Smooth muscle cell (in vitro differentiated cells): ENCODE results near the gene SEBOX. TPM values are rescaled to one million over a fixed set of nuclear protein-coding genes. Genes with fewer than 3 reads are reported as not detected.

Experiments
- DNase-seq: peaks from one replicate; lab custom pipeline; 2025; ENCODE audit not compliant: unreplicated experiment; lab: John Stamatoyannopoulos, UW
- H2AFZ ChIP-seq: fragments of 200-600 bp; sonication (generic); 2 replicates; pipeline ENCODE4 v1.6.0; 2016; ENCODE audit warnings: antibody characterized with exemption, low read depth, mild to moderate bottlenecking
- H3F3A ChIP-seq: fragments of 200-600 bp; sonication (generic); 2 replicates; pipeline ENCODE4 v1.6.0; 2017; ENCODE audit warnings: antibody characterized with exemption, low read depth
- H3K27ac ChIP-seq: fragments of 200-600 bp; sonication (generic); 2 replicates; pipeline ENCODE4 v1.5.1; 2016; ENCODE audit warnings: low read depth, mild to moderate bottlenecking
- H3K27me3 ChIP-seq: fragments of 200-600 bp; sonication (generic); 2 replicates; pipeline ENCODE4 v1.6.1; 2016; ENCODE audit warnings: low read depth, mild to moderate bottlenecking
- H3K36me3 ChIP-seq: fragments of 200-600 bp; sonication (generic); 2 replicates; pipeline ENCODE4 v1.5.1; 2016; ENCODE audit warnings: low read depth
- H3K4me1 ChIP-seq: fragments of 200-600 bp; sonication (generic); 2 replicates; pipeline ENCODE4 v1.5.1; 2016; ENCODE audit warnings: low read depth
- H3K4me2 ChIP-seq: fragments of 200-600 bp; sonication (generic); 2 replicates; pipeline ENCODE4 v1.6.0; 2016; ENCODE audit warnings: mild to moderate bottlenecking
- H3K4me3 ChIP-seq: fragments of 200-600 bp; sonication (generic); 2 replicates; pipeline ENCODE4 v1.5.1; 2016; ENCODE audit warnings: mild to moderate bottlenecking
- H3K79me2 ChIP-seq: fragments of 200-600 bp; sonication (generic); 2 replicates; pipeline ENCODE4 v1.6.0; 2016; ENCODE audit warnings: low read depth, mild to moderate bottlenecking
- H3K9ac ChIP-seq: fragments of 200-600 bp; sonication (generic); 2 replicates; pipeline ENCODE4 v1.6.0; 2016; ENCODE audit warnings: low read depth
- H3K9me3 ChIP-seq: fragments of 200-600 bp; sonication (generic); replicated peaks from 2 replicates; pipeline ENCODE4 v1.5.1; 2016; ENCODE audit warnings: low read depth
- H4K20me1 ChIP-seq: fragments of 200-600 bp; sonication (generic); 2 replicates; pipeline ENCODE4 v1.6.0; 2016; ENCODE audit warnings: low read depth
- WGBS: methylation state at CpG from one replicate; pipeline ENCODE4 v1.1.7; 2016; ENCODE audit warnings: low lambda C conversion rate; 5-methylcytosine and 5-hydroxymethylcytosine counted together
- polyA plus RNA-seq: library from polyadenylated mRNA; unstranded; fragments of >200 nt; fragmentation: Nextera tagmentation; extraction: Ambion mirVana; gene quantifications from 2 replicates; pipeline ENCODE4 v1.2.1, GENCODE V29; 2016
- total RNA-seq: library from RNA; depleted of rRNA; stranded (reverse); fragments of >200 nt; gene quantifications from 2 replicates; pipeline ENCODE4 v1.2.3, GENCODE V29; 2014
- TF ChIP-seq, protein P1 (sequence below): fragments of 200-600 bp; sonication (generic); IDR thresholded peaks from 2 replicates; pipeline ENCODE4 v1.5.1; 2017; ENCODE audit warnings: borderline replicate concordance, mild to moderate bottlenecking, antibody characterized with exemption; ENCODE audit not compliant: insufficient read depth, poor library complexity, severe bottlenecking

The SEBOX gene
- total and polyA plus RNA-seq, 2 experiments from 2014 or later, result not detected

DNA sequence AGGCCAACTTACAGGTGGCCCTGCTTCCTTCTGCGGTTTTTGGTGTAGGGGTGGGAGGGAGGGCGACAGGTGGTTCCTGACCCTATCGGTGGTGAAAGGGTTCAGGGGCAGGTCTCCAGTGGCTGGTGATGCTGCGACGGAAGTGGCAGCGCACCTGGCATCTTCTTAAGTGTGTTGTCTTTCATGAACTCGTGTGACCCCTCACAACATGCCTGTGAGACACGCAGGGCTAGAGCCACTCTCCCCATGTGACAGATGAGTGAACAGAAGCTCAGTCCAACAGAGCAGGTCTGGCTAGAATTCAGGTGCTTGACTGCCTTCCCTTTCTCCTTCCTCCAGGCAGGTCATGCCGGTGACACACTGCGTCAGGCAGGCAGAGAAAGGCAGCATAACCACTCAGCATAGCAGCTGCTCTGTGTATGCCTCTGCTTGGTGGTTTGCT is 21.5 kb downstream of the SEBOX start:
- no peaks in the 10 kb centered on the region for H3K27me3 ChIP-seq
- no peak overlapping the region for H3K9ac ChIP-seq
- H4K20me1 ChIP-seq, result peaks cover 71% of the 10 kb centered on the region
- H3K27ac ChIP-seq, result no peak overlapping the region
- no peak overlapping the region for H2AFZ ChIP-seq
- no peak overlapping the region for H3K4me2 ChIP-seq
- no peak overlapping the region for H3K4me3 ChIP-seq
- H3K36me3 ChIP-seq, result no peaks in the 10 kb centered on the region
- no peaks in the 10 kb centered on the region for H3K9me3 ChIP-seq
- peaks cover 13% of the 10 kb centered on the region for H3K79me2 ChIP-seq
- WGBS, result 92% methylated on average over 10 of the region's 10 CpGs
- DNase-seq, result no peak
- peaks cover 19% of the 10 kb centered on the region for H3F3A ChIP-seq
- TF ChIP-seq, protein P1, sequence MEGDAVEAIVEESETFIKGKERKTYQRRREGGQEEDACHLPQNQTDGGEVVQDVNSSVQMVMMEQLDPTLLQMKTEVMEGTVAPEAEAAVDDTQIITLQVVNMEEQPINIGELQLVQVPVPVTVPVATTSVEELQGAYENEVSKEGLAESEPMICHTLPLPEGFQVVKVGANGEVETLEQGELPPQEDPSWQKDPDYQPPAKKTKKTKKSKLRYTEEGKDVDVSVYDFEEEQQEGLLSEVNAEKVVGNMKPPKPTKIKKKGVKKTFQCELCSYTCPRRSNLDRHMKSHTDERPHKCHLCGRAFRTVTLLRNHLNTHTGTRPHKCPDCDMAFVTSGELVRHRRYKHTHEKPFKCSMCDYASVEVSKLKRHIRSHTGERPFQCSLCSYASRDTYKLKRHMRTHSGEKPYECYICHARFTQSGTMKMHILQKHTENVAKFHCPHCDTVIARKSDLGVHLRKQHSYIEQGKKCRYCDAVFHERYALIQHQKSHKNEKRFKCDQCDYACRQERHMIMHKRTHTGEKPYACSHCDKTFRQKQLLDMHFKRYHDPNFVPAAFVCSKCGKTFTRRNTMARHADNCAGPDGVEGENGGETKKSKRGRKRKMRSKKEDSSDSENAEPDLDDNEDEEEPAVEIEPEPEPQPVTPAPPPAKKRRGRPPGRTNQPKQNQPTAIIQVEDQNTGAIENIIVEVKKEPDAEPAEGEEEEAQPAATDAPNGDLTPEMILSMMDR, result no peak
- H3K4me1 ChIP-seq, result no peaks in the 10 kb centered on the region

- peaks cover 80% of the 10 kb centered on the region for H4K20me1 ChIP-seq
- DNase-seq, result no peak
- H3K27ac ChIP-seq, result no peak overlapping the region
- H3K27me3 ChIP-seq, result no peaks in the 10 kb centered on the region
- H3F3A ChIP-seq, result peaks cover 29% of the 10 kb centered on the region
- H3K4me3 ChIP-seq, result no peak overlapping the region
- WGBS, result 96% methylated on average over 14 of the region's 14 CpGs
- H3K9me3 ChIP-seq, result no peaks in the 10 kb centered on the region
- TF ChIP-seq, protein P1, result no peak
- no peak overlapping the region for H3K4me2 ChIP-seq
- no peak overlapping the region for H2AFZ ChIP-seq
- H3K9ac ChIP-seq, result no peak overlapping the region
- peaks cover 22% of the 10 kb centered on the region for H3K79me2 ChIP-seq
- peaks cover under 1% of the 10 kb centered on the region for H3K4me1 ChIP-seq
- no peaks in the 10 kb centered on the region for H3K36me3 ChIP-seq
These were observed 22.7 kb downstream of the SEBOX start for GRCh38 chr17:28342313-28342712.

GRCh38 chr17:28341516-28341915 is 23.5 kb downstream of the SEBOX start:
- whole genome bisulfite sequencing, result over 99% methylated on average over 11 of the region's 11 CpGs
- Histone ChIP-seq H3K9ac (no peak overlapping the region), H3K4me1 (peaks cover 9% of the 10 kb centered on the region), H3K9me3 (no peaks in the 10 kb centered on the region), H3K27me3 (no peaks in the 10 kb centered on the region), H2AFZ (no peak overlapping the region), H3F3A (peaks cover 28% of the 10 kb centered on the region), H4K20me1 (peaks cover 73% of the 10 kb centered on the region), H3K27ac (no peak overlapping the region), H3K79me2 (peaks cover 30% of the 10 kb centered on the region), H3K4me2 (no peak overlapping the region), H3K36me3 (no peaks in the 10 kb centered on the region), H3K4me3 (no peak overlapping the region)
- TF ChIP-seq, protein P1, result no peak
- DNase-seq, result no peak

DNA sequence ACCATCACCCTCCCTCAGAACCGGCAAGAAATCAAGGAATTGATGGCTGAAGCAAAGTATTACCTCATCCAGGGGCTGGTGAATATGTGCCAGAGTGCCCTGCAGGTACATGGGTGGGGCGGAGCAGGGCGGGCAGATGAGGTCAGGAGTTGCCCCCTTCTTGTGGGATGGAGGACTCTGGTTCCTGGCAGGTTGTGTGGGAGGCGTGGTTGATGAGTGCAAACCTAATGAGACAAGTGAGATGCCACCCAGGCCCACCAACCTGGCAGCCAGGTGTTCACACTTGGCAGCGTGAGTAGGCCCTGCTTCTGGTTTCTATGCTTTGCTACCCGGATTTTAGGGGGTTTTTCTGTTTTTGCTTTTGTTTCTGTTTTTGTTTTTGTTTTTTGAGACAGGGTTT is 24.6 kb downstream of the SEBOX start:
- TF ChIP-seq, protein P1, result no peak
- Histone ChIP-seq H3K79me2 (peaks cover 30% of the 10 kb centered on the region), H2AFZ (no peak overlapping the region), H3K27ac (no peak overlapping the region), H3K9ac (no peak overlapping the region), H3K4me3 (no peak overlapping the region), H3K36me3 (no peaks in the 10 kb centered on the region), H3K4me1 (peaks cover 9% of the 10 kb centered on the region), H4K20me1 (peaks cover 63% of the 10 kb centered on the region), H3F3A (peaks cover 18% of the 10 kb centered on the region), H3K27me3 (no peaks in the 10 kb centered on the region), H3K9me3 (no peaks in the 10 kb centered on the region), H3K4me2 (no peak overlapping the region)
- DNase-seq, result no peak
- 98% methylated on average over 6 of the region's 6 CpGs for WGBS
